HFFc6 (cell line): ENCODE results near the gene HBQ1. TPM values are rescaled to one million over a fixed set of nuclear protein-coding genes. Genes with fewer than 3 reads are reported as not detected.

Source experiments
- DNase-seq: peaks from one replicate; pipeline ENCODE4 v3.0.0-alpha.2; 2018
- H3K27ac Mint-ChIP-seq: 2 replicates; pipeline ENCODE4 v1.8.0; 2020; ENCODE audit warnings: mild to moderate bottlenecking, mixed read lengths
- H3K27me3 Mint-ChIP-seq: 2 replicates; pipeline ENCODE4 v1.8.0; 2021; ENCODE audit warnings: mild to moderate bottlenecking, moderate library complexity, mixed read lengths; ENCODE audit not compliant: insufficient read depth
- H3K36me3 Mint-ChIP-seq: 2 replicates; pipeline ENCODE4 v1.8.0; 2021; ENCODE audit warnings: low read depth, mixed read lengths
- H3K4me1 Mint-ChIP-seq: 2 replicates; pipeline ENCODE4 v1.8.0; 2020; ENCODE audit warnings: low read depth, mixed read lengths
- H3K4me3 Mint-ChIP-seq: 2 replicates; pipeline ENCODE4 v1.8.0; 2020; ENCODE audit warnings: mild to moderate bottlenecking, moderate library complexity, mixed read lengths
- H3K9me3 Mint-ChIP-seq: 2 replicates; pipeline ENCODE4 v1.8.0; 2020; ENCODE audit warnings: mild to moderate bottlenecking, mixed read lengths
- total RNA-seq, 6 experiments: library from RNA; stranded (reverse); fragmentation: NEBNext Ultra II Directional; extraction: Animal tissue kit (Norgen Biotek cat#: 25700); gene quantifications; 2 replicates in 1 of 6; 3 replicates in 5 of 6; pipeline ENCODE4 v1.2.3, GENCODE V29; 2021
- TF ChIP-seq, protein P1 (sequence below): fragments of 200-600 bp; sonication (generic); IDR thresholded peaks from 2 replicates; pipeline ENCODE4 v1.5.0; 2021; ENCODE audit warnings: antibody characterized with exemption, mild to moderate bottlenecking

HBQ1 gene
- total RNA-seq, 6 experiments from 2014 or later: 0.47 TPM; not detected in 5

GRCh38 chr16:188674-189073 lies 8.4 kb downstream of the HBQ1 start:
- Mint-ChIP-seq H3K36me3 (peaks cover 26% of the 10 kb centered on the region), H3K4me1 (0 out of 2 replicates have a peak, but pooled peaks cover 6% of the 10 kb centered on the region), H3K4me3 (no peak overlapping the region), H3K27ac (no peak overlapping the region), H3K27me3 (peaks cover 3% of the 10 kb centered on the region; the same call in 1 of the 2 replicates), H3K9me3 (no peaks in the 10 kb centered on the region)
- DNase-seq: no peak
- TF ChIP-seq, protein P1, sequence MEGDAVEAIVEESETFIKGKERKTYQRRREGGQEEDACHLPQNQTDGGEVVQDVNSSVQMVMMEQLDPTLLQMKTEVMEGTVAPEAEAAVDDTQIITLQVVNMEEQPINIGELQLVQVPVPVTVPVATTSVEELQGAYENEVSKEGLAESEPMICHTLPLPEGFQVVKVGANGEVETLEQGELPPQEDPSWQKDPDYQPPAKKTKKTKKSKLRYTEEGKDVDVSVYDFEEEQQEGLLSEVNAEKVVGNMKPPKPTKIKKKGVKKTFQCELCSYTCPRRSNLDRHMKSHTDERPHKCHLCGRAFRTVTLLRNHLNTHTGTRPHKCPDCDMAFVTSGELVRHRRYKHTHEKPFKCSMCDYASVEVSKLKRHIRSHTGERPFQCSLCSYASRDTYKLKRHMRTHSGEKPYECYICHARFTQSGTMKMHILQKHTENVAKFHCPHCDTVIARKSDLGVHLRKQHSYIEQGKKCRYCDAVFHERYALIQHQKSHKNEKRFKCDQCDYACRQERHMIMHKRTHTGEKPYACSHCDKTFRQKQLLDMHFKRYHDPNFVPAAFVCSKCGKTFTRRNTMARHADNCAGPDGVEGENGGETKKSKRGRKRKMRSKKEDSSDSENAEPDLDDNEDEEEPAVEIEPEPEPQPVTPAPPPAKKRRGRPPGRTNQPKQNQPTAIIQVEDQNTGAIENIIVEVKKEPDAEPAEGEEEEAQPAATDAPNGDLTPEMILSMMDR: peak; percentile 32; the same call in 1 of the 2 replicates

DNA sequence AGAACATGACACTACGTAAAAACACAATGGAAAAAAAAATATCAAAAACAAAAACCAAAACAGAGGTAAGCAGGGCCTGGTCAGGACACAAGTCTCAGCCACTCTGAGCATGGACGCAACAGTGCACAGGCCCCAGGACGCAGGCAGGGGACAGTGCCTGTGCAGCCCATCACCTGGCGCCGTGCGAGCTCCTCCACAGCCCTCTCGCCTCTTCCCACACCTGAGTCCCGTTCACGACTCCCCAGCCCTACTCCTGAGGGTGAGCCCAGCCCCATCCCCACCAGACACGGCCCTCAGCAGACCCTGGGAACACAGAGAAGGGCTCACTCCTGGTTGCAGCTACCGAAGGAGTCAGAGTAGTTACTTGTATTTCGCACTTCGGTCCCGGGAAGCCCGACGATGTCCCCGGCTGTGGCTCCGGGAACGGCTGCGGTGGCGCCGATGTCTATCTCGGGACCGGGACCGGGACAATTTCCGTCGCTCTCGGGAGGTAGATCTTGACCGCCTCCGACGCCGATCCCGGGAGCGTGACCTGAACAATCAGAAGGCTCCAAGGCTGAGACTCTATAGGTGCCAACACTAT lies 9.4 kb downstream of the HBQ1 start:
- Mint-ChIP-seq H3K27ac (no peak overlapping the region), H3K36me3 (peaks cover 26% of the 10 kb centered on the region), H3K27me3 (peaks cover 3% of the 10 kb centered on the region; the same call in 1 of the 2 replicates), H3K4me3 (no peak overlapping the region), H3K9me3 (no peaks in the 10 kb centered on the region), H3K4me1 (0 out of 2 replicates have a peak, but pooled peaks cover 6% of the 10 kb centered on the region)
- DNase-seq: no peak
- TF ChIP-seq, protein P1: no peak

- no peak overlapping the region for H3K4me3 Mint-ChIP-seq
- peaks cover 22% of the 10 kb centered on the region for H3K36me3 Mint-ChIP-seq
- peak overlapping the region; percentile 22 for H3K27ac Mint-ChIP-seq
- no peaks in the 10 kb centered on the region for H3K9me3 Mint-ChIP-seq
- TF ChIP-seq, protein P1: no peak
- H3K4me1 Mint-ChIP-seq: 0 out of 2 replicates have a peak, but pooled peaks cover 6% of the 10 kb centered on the region
- peaks cover 3% of the 10 kb centered on the region; the same call in 1 of the 2 replicates for H3K27me3 Mint-ChIP-seq
- no peak for DNase-seq
Measured at GRCh38 chr16:191831-192230, 11.6 kb downstream of the HBQ1 start.

GRCh38 chr16:192686-193085 lies 12.4 kb downstream of the HBQ1 start:
- Mint-ChIP-seq H3K4me1 (0 out of 2 replicates have a peak, but pooled peaks cover 6% of the 10 kb centered on the region), H3K27me3 (peaks cover 4% of the 10 kb centered on the region), H3K27ac (no peak overlapping the region), H3K4me3 (no peak overlapping the region), H3K36me3 (peaks cover 17% of the 10 kb centered on the region), H3K9me3 (no peaks in the 10 kb centered on the region)
- TF ChIP-seq, protein P1: no peak
- no peak for DNase-seq

DNA sequence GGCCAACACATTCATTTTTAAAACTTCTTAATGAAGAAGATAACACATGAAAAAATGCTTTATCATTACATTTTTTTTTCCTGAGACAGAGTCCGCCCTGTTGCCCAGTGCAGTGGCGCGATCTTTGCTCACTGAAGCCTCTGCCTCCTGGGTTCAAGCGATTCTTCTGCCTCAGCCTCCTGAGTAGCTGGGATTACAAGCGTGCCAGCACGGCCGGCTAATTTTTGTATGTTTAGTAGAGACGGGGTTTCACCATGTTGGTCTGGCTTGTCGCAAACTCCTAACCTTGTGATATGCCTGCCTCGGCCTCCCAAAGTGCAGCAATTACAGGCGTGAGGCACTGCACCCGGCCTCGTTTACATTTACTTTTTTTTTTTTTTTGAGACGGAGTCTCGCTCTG lies 13.2 kb downstream of the HBQ1 start:
- DNase-seq: no peak
- H3K36me3 Mint-ChIP-seq: peaks cover 17% of the 10 kb centered on the region
- H3K4me3 Mint-ChIP-seq: no peak overlapping the region
- peaks cover 6% of the 10 kb centered on the region for H3K27me3 Mint-ChIP-seq
- no peak overlapping the region for H3K27ac Mint-ChIP-seq
- TF ChIP-seq, protein P1: no peak
- 0 out of 2 replicates have a peak, but pooled peaks cover 6% of the 10 kb centered on the region for H3K4me1 Mint-ChIP-seq
- no peaks in the 10 kb centered on the region for H3K9me3 Mint-ChIP-seq
